GM12874 (cell line): Measurements from ENCODE around the gene OR5AU1.

Experiments used
- CTCF ChIP-seq: IDR thresholded peaks from 2 replicates; pipeline ENCODE4 v1.5.1; 2011; ENCODE audit warnings: low read depth, mild to moderate bottlenecking, control low read depth, low read length, moderate library complexity; ENCODE audit not compliant: insufficient read depth

Gene OR5AU1

GRCh38 chr14:21168055-21168454, 12.2 kb upstream of the OR5AU1 start:
- TF ChIP-seq CTCF = no peak

- TF ChIP-seq CTCF = no peak
Measured at GRCh38 chr14:21163871-21164291, 8.0 kb upstream of the OR5AU1 start.

- no peak for TF ChIP-seq CTCF
Measured at GRCh38 chr14:21162081-21162480, 6.2 kb upstream of the OR5AU1 start.

- TF ChIP-seq CTCF = no peak
Measured at GRCh38 chr14:21160061-21160610, 4.3 kb upstream of the OR5AU1 start.

- TF ChIP-seq CTCF = no peak
Measured at GRCh38 chr14:21149641-21150367, 6.1 kb downstream of the OR5AU1 start.

- no peak for TF ChIP-seq CTCF
Measured at GRCh38 chr14:21145437-21145836, 10.4 kb downstream of the OR5AU1 start.

- no peak for TF ChIP-seq CTCF
Measured at GRCh38 chr14:21142357-21142756, 13.5 kb downstream of the OR5AU1 start.
